AG04449 (cell line): Measurements from ENCODE around the gene PRKN.

Source experiments
- CTCF ChIA-PET: fragments of 350-600 bp; formaldehyde crosslinking; extraction: SDS; loops from one replicate; lab custom pipeline; 2021; ENCODE audit warnings: antibody characterized with exemption; lab: Yijun Ruan, JAX
- POLR2A ChIA-PET: fragments of 400-600, 350-600 bp; formaldehyde crosslinking; extraction: SDS; loops from one replicate; lab custom pipeline; 2020; ENCODE audit warnings: antibody characterized with exemption, inconsistent platforms; lab: Yijun Ruan, JAX
- DNase-seq: peaks from one replicate; pipeline ENCODE4 v3.0.0-alpha.2; 2010; ENCODE audit warnings: low read depth, low spot score
- H3K4me3 ChIP-seq: 2 replicates; pipeline ENCODE4 v1.5.1; 2011; ENCODE audit warnings: low read depth, mild to moderate bottlenecking, control low read depth, low read length
- TF ChIP-seq, protein P1 (sequence below): IDR thresholded peaks from one replicate; pipeline ENCODE4 v1.5.1; 2011; ENCODE audit warnings: mild to moderate bottlenecking, moderate library complexity, low read length, control low read depth, inconsistent platforms; ENCODE audit not compliant: insufficient read depth; ENCODE audit errors: missing control alignments

Gene PRKN

DNA sequence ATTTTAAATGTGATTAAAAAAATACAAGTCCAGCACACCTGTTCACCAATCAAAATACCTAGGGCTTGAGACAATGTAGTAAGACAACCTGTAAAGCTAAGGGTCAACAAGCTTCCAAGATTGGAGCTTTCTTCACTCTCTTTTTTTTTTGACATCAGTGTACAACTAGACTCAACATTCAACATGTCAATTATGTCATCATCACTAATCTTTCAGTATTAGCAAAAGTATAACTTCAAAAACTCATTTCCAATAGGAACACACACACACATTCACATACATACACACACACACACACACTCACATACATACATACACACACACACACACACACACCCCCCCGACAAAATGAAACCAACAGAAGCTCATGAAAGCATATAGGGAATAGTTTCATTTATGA lies 26.0 kb downstream of the PRKN start:
- CTCF ChIA-PET = no interaction called here
- TF ChIP-seq, protein P1, sequence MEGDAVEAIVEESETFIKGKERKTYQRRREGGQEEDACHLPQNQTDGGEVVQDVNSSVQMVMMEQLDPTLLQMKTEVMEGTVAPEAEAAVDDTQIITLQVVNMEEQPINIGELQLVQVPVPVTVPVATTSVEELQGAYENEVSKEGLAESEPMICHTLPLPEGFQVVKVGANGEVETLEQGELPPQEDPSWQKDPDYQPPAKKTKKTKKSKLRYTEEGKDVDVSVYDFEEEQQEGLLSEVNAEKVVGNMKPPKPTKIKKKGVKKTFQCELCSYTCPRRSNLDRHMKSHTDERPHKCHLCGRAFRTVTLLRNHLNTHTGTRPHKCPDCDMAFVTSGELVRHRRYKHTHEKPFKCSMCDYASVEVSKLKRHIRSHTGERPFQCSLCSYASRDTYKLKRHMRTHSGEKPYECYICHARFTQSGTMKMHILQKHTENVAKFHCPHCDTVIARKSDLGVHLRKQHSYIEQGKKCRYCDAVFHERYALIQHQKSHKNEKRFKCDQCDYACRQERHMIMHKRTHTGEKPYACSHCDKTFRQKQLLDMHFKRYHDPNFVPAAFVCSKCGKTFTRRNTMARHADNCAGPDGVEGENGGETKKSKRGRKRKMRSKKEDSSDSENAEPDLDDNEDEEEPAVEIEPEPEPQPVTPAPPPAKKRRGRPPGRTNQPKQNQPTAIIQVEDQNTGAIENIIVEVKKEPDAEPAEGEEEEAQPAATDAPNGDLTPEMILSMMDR = no peak
- POLR2A ChIA-PET = no interaction called here
- H3K4me3 ChIP-seq = no peak overlapping the region
- DNase-seq = no peak

DNA sequence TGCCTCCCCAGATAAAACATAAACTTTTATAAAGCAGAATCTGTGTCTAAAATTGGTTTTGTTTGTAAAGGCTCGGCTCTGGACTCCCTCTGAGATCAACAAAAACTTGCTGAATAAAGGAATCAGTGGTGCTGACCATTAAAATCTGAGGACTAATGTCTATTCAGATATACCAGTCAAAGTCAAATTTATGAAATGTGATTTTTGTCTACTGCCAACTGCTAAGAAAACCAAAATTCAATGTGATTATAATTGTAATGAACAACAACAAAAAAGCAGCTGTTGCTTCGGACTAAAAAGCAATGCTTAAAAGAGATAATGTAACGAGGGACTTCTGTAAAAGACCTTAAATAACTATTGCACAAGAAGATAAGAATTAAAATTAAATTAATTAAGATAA lies 26.6 kb downstream of the PRKN start:
- no peak overlapping the region for H3K4me3 ChIP-seq
- ChIA-PET CTCF (no interaction called here), POLR2A (no interaction called here)
- TF ChIP-seq, protein P1 = no peak
- no peak for DNase-seq

DNA sequence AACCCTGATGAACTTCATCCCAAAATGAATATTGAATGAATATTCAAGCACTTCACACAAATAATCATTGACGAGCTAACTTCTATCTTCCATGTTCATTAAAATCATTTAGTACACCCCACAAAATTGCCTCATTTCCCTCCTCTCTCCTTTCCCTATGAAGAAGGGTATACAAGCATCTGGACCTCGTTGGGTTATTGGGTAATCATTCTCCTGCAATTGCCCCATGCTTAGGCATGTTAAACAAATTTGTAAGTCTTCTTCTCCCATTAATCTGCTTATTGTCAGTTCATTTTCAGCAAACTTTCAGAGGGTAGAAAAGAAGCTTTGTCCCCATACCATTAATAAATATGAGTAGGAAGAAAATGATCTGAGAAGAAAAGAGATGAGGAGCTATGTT lies 27.6 kb downstream of the PRKN start:
- ChIA-PET POLR2A (no interaction called here), CTCF (no interaction called here)
- no peak for DNase-seq
- H3K4me3 ChIP-seq = no peak overlapping the region
- TF ChIP-seq, protein P1 = no peak

DNA sequence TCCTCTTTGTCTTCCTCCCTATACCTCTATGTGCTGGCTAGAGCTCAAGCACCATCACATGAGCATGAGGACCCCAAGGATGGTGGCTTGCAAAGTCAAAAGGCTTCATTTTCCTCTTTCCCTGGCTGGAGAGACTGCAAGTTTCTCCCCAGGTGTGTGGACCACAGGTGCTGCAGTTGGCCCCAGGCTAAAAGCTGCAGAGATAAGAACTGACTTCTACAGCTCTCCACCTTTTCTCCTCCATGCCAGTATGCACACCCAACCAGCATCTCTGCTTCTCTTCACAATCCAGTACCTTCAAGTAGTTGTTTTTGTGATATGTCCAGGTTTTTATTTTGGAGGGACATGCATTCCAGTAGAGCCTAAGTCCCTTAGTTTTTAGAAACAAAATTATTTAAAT lies 29.1 kb downstream of the PRKN start:
- TF ChIP-seq, protein P1 = no peak
- ChIA-PET CTCF (no interaction called here), POLR2A (no interaction called here)
- H3K4me3 ChIP-seq = no peak overlapping the region
- no peak for DNase-seq

DNA sequence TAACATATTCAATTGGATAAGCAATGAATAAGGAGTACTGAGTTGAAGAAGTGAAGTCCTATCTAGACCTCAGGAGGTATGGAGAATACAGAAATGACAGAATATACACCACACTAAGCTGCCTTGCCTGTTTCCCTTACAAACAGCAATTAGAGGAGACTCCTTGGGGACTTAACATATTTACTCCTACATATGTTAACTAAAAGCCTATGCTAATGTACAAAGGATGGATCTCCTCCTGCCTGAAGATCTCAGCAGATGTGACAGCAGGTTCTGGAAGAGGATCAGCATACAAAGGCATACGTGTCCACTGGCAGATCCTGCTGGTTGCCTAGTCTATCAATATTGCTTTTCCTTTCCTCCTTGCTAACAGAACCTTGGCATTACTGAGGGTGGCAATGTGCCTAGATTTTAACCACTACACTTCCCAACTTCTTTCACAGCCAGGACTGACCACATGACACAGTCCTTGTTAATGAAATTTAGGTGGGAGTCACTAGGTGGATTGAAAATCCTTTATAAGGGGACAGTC lies 29.6 kb downstream of the PRKN start:
- TF ChIP-seq, protein P1 = no peak
- no peak for DNase-seq
- CTCF ChIA-PET = no interaction called here
- POLR2A ChIA-PET = no interaction called here
- no peak overlapping the region for H3K4me3 ChIP-seq

DNA sequence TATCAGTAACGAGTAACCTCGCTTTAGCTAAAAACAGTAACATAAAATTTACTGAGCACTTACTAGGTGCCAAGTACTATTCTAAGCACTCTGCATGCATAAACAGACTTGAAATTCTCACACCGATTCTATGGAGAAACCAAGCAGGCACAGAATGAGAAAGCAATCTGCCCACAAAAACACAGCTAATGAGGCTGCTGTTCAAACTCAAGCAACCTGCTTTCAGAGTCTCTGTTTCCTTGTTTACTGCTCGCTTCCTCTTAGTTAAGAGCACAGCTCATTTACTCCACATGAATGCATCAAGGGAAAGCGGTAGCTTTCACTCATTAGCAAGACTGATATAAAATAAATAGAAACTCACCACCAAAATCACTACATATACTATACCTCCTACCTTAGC lies 37.4 kb downstream of the PRKN start:
- H3K4me3 ChIP-seq = no peak overlapping the region
- ChIA-PET POLR2A (no interaction called here), CTCF (no interaction called here)
- TF ChIP-seq, protein P1 = no peak
- DNase-seq = no peak
